ENCODE data around the gene CHTF8. TPM values are rescaled to one million over a fixed set of nuclear protein-coding genes. Genes with fewer than 3 reads are reported as not detected.

CHTF8 gene
- total RNA-seq, 1 donor from 2014 or later: 169 TPM

- DNase-seq (ENCODE audit: low spot score): no peak
- TF ChIP-seq, protein P1, sequence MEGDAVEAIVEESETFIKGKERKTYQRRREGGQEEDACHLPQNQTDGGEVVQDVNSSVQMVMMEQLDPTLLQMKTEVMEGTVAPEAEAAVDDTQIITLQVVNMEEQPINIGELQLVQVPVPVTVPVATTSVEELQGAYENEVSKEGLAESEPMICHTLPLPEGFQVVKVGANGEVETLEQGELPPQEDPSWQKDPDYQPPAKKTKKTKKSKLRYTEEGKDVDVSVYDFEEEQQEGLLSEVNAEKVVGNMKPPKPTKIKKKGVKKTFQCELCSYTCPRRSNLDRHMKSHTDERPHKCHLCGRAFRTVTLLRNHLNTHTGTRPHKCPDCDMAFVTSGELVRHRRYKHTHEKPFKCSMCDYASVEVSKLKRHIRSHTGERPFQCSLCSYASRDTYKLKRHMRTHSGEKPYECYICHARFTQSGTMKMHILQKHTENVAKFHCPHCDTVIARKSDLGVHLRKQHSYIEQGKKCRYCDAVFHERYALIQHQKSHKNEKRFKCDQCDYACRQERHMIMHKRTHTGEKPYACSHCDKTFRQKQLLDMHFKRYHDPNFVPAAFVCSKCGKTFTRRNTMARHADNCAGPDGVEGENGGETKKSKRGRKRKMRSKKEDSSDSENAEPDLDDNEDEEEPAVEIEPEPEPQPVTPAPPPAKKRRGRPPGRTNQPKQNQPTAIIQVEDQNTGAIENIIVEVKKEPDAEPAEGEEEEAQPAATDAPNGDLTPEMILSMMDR (IDR thresholded peaks at IDR 0.05; ENCODE audit: unreplicated experiment): no peak
- Mint-ChIP-seq H3K36me3 (ENCODE audit: low read depth, unreplicated experiment) (no peaks in the 10 kb centered on the region), H3K4me3 (ENCODE audit: unreplicated experiment) (no peak overlapping the region), H3K4me1 (ENCODE audit: unreplicated experiment) (peaks cover 15% of the 10 kb centered on the region), H3K27me3 (ENCODE audit: unreplicated experiment) (peaks cover 2% of the 10 kb centered on the region), H3K27ac (ENCODE audit: unreplicated experiment) (peak overlapping the region; percentile 48), H3K9me3 (ENCODE audit: unreplicated experiment) (no peaks in the 10 kb centered on the region)
Measured at GRCh38 chr16:69094501-69094900, 37.9 kb downstream of the CHTF8 start.

- Mint-ChIP-seq H3K4me1 (ENCODE audit: unreplicated experiment) (peaks cover 21% of the 10 kb centered on the region), H3K9me3 (ENCODE audit: unreplicated experiment) (no peaks in the 10 kb centered on the region), H3K27ac (ENCODE audit: unreplicated experiment) (no peak overlapping the region), H3K36me3 (ENCODE audit: low read depth, unreplicated experiment) (no peaks in the 10 kb centered on the region), H3K4me3 (ENCODE audit: unreplicated experiment) (no peak overlapping the region), H3K27me3 (ENCODE audit: unreplicated experiment) (peaks cover 3% of the 10 kb centered on the region)
- TF ChIP-seq, protein P1 (IDR thresholded peaks at IDR 0.05; ENCODE audit: unreplicated experiment): no peak
- DNase-seq (ENCODE audit: low spot score): no peak
Measured at GRCh38 chr16:69093974-69094373, 38.4 kb downstream of the CHTF8 start.

GRCh38 chr16:69089091-69089910 is 43.1 kb downstream of the CHTF8 start:
- H3K36me3 Mint-ChIP-seq (ENCODE audit: low read depth, unreplicated experiment): no peaks in the 10 kb centered on the region
- no peak overlapping the region for H3K27ac Mint-ChIP-seq (ENCODE audit: unreplicated experiment)
- DNase-seq (ENCODE audit: low spot score): no peak
- no peak overlapping the region for H3K4me3 Mint-ChIP-seq (ENCODE audit: unreplicated experiment)
- peaks cover 6% of the 10 kb centered on the region for H3K27me3 Mint-ChIP-seq (ENCODE audit: unreplicated experiment)
- no peaks in the 10 kb centered on the region for H3K9me3 Mint-ChIP-seq (ENCODE audit: unreplicated experiment)
- peaks cover 20% of the 10 kb centered on the region for H3K4me1 Mint-ChIP-seq (ENCODE audit: unreplicated experiment)
- TF ChIP-seq, protein P1 (IDR thresholded peaks at IDR 0.05; ENCODE audit: unreplicated experiment): no peak

DNA sequence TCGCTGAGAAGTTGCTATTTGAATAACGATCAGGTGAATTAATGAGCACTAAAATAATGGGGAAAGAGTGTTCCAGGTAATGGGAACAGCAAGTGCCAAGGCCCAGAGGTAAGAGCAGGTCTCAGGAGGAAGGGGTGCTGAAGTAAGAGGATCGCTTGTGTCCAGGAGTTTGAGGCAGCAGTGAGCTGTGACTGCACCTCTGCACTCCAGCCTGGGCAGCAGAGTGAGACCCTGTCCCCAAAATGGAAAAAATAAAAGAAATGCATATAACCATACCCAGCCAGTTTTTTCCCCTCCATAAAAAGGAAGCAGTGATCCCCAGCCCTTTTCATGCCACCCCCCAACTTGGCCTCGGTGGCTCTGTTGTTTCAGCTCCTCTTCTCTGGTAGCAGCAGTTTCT is 43.7 kb downstream of the CHTF8 start:
- no peak overlapping the region for H3K4me3 Mint-ChIP-seq (ENCODE audit: unreplicated experiment)
- H3K4me1 Mint-ChIP-seq (ENCODE audit: unreplicated experiment): peaks cover 20% of the 10 kb centered on the region
- TF ChIP-seq, protein P1 (IDR thresholded peaks at IDR 0.05; ENCODE audit: unreplicated experiment): no peak
- peaks cover 8% of the 10 kb centered on the region for H3K27me3 Mint-ChIP-seq (ENCODE audit: unreplicated experiment)
- H3K36me3 Mint-ChIP-seq (ENCODE audit: low read depth, unreplicated experiment): no peaks in the 10 kb centered on the region
- DNase-seq (ENCODE audit: low spot score): no peak
- H3K27ac Mint-ChIP-seq (ENCODE audit: unreplicated experiment): no peak overlapping the region
- H3K9me3 Mint-ChIP-seq (ENCODE audit: unreplicated experiment): no peaks in the 10 kb centered on the region

DNA sequence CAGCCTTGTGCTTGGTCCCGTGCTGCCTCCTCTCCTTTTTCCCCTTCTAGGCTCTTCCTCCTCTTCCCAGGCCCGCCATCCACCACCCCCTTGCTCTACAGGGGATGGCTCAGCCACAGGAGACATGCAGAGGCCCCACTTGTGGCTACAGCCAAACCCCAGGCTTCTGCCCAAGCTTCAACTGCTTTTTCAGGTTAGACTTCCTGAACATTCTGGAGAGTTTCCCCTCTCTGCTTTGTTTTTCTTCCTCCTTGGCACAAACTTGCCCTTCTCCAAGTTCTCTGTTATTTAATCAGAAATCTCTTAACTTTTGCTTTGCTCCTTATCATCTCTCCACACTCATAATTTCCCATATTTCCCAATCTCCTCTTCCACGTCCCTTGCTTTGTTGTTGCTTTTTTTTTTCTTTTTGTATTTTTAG is 45.2 kb downstream of the CHTF8 start:
- Mint-ChIP-seq H3K36me3 (ENCODE audit: low read depth, unreplicated experiment) (no peaks in the 10 kb centered on the region), H3K9me3 (ENCODE audit: unreplicated experiment) (no peaks in the 10 kb centered on the region), H3K4me1 (ENCODE audit: unreplicated experiment) (peaks cover 21% of the 10 kb centered on the region), H3K4me3 (ENCODE audit: unreplicated experiment) (no peak overlapping the region), H3K27me3 (ENCODE audit: unreplicated experiment) (peaks cover 8% of the 10 kb centered on the region), H3K27ac (ENCODE audit: unreplicated experiment) (no peak overlapping the region)
- TF ChIP-seq, protein P1 (IDR thresholded peaks at IDR 0.05; ENCODE audit: unreplicated experiment): no peak
- no peak for DNase-seq (ENCODE audit: low spot score)

Data from endothelial cell (in vitro differentiated cells).